ENCODE measurements around the gene POU2F3.

DNA sequence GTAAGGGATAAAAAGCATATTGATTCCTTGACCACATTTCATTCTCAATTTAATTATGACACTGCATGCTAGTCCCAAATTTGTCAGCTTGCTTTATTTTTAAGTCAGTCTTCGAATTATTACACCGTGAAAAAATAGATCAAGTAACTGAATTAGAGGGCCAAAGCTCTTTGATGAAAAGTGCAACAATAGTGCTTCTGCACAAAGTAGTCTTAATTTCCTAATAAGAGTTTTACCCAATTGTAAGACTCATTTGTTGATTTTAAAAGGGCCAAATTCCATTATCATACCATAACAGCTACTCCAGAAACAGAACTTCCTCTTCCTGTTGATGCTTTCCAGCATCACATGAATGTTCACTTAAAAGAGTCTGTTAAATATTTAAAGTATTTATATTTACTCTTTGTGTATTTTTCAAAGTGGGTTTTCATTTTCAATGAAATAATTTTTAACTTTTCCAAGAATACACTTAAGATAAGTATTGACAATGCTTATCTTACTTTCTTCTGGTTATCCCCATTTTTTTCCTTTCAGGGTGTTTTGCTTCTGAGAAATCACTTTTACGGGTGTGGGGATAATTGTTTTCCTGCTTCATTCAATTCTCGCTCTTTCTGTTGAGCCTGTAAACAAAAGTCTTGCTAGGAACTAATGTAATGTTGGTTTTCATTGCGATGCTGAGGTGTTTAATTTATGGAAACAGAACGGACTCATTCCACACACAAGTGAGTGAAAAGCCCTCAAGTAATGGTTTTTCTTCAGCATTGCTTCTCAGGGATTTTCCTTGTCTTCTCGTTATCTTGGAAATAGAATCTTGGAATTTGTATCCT, 98.4 kb downstream of the POU2F3 start:
- TF ChIP-seq, protein P1, sequence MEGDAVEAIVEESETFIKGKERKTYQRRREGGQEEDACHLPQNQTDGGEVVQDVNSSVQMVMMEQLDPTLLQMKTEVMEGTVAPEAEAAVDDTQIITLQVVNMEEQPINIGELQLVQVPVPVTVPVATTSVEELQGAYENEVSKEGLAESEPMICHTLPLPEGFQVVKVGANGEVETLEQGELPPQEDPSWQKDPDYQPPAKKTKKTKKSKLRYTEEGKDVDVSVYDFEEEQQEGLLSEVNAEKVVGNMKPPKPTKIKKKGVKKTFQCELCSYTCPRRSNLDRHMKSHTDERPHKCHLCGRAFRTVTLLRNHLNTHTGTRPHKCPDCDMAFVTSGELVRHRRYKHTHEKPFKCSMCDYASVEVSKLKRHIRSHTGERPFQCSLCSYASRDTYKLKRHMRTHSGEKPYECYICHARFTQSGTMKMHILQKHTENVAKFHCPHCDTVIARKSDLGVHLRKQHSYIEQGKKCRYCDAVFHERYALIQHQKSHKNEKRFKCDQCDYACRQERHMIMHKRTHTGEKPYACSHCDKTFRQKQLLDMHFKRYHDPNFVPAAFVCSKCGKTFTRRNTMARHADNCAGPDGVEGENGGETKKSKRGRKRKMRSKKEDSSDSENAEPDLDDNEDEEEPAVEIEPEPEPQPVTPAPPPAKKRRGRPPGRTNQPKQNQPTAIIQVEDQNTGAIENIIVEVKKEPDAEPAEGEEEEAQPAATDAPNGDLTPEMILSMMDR (optimal IDR thresholded peaks at IDR 0.05 in 1 of 3, IDR thresholded peaks at IDR 0.05 in 1 of 3, conservative IDR thresholded peaks at IDR 0.05 in 1 of 3; ENCODE audit: extremely low read depth in 1 of 3, insufficient read depth in 2 of 3, low read length in 3 of 3), result no peak
- TF ChIP-seq EZH2 (IDR thresholded peaks at IDR 0.05; ENCODE audit: low read length), result no peak

Data from keratinocyte (primary cell).